ENCODE measurements around the gene NUP188.

GRCh38 chr9:129005336-129005997 lies 58.0 kb downstream of the NUP188 start:
- TF ChIP-seq CTCF (tag by site-specific recombination; IDR thresholded peaks at IDR 0.05) (no peak), GLIS2 (tag by site-specific recombination; IDR thresholded peaks at IDR 0.05) (no peak), ZNF416 (tag by site-specific recombination; IDR thresholded peaks at IDR 0.05) (no peak), ZBTB1 (tag by site-specific recombination; IDR thresholded peaks at IDR 0.05) (no peak), ZNF449 (tag by site-specific recombination; IDR thresholded peaks at IDR 0.05) (no peak), ZNF132 (tag by site-specific recombination; IDR thresholded peaks at IDR 0.05; ENCODE audit: borderline replicate concordance) (no peak), ZNF776 (tag by site-specific recombination; IDR thresholded peaks at IDR 0.05; ENCODE audit: borderline replicate concordance) (no peak), REST (tag by site-specific recombination; IDR thresholded peaks at IDR 0.05) (no peak), ZNF398 (tag by site-specific recombination; IDR thresholded peaks at IDR 0.05) (no peak), ZNF510 (tag by site-specific recombination; IDR thresholded peaks at IDR 0.05; ENCODE audit: insufficient replicate concordance) (no peak), ZNF433 (tag by site-specific recombination; IDR thresholded peaks at IDR 0.05; ENCODE audit: low read depth) (no peak), ZBTB21 (tag by site-specific recombination; IDR thresholded peaks at IDR 0.05) (no peak), ZNF324 (tag by site-specific recombination; IDR thresholded peaks at IDR 0.05) (no peak)

All from HEK293 (cell line).